HG02885 (cell line): ENCODE measurements around the gene ZNF628.

Experiments used
- ATAC-seq: cut with Tn5 transposase; IDR thresholded peaks from one replicate; pipeline ENCODE4 v1.9.1; 2021; ENCODE audit warnings: mild to moderate bottlenecking; ENCODE audit not compliant: unreplicated experiment, poor library complexity

Gene ZNF628

GRCh38 chr19:55464039-55464661, 12.3 kb upstream of the ZNF628 start:
- ATAC-seq: no peak

- ATAC-seq: no peak
Measured at GRCh38 chr19:55464662-55465054, 11.8 kb upstream of the ZNF628 start, which contains the start of gene C19orf85. Gene C19orf85 (minus strand): TSS chr19:55464751. CDS start chr19:55464554, 197 bp downstream.

GRCh38 chr19:55465460-55466240, 10.8 kb upstream of the ZNF628 start:
- ATAC-seq: no peak

GRCh38 chr19:55466241-55466614, 10.2 kb upstream of the ZNF628 start:
- ATAC-seq: no peak

- peak; percentile 73 for ATAC-seq
Measured at GRCh38 chr19:55467236-55468053, 9.0 kb upstream of the ZNF628 start.

- ATAC-seq: no peak
Measured at GRCh38 chr19:55468054-55468393, 8.4 kb upstream of the ZNF628 start.

- ATAC-seq: no peak
Measured at GRCh38 chr19:55471266-55471665, 5.2 kb upstream of the ZNF628 start.

- ATAC-seq: no peak
Measured at GRCh38 chr19:55472463-55472862, 4.0 kb upstream of the ZNF628 start.

GRCh38 chr19:55473225-55474012, 3.0 kb upstream of the ZNF628 start:
- ATAC-seq: no peak

- no peak for ATAC-seq
Measured at GRCh38 chr19:55474269-55475265, 1.9 kb upstream of the ZNF628 start.

- no peak for ATAC-seq
Measured at GRCh38 chr19:55477905-55478304, 1.5 kb downstream of the ZNF628 start.

GRCh38 chr19:55478364-55478763, 1.9 kb downstream of the ZNF628 start:
- no peak for ATAC-seq

GRCh38 chr19:55479045-55479444, 2.6 kb downstream of the ZNF628 start:
- ATAC-seq: no peak

GRCh38 chr19:55479451-55480230, 3.2 kb downstream of the ZNF628 start:
- ATAC-seq: no peak

GRCh38 chr19:55481148-55481793, 4.9 kb downstream of the ZNF628 start:
- no peak for ATAC-seq

GRCh38 chr19:55481794-55482155, 5.4 kb downstream of the ZNF628 start:
- ATAC-seq: no peak

GRCh38 chr19:55482156-55482961, 5.9 kb downstream of the ZNF628 start:
- no peak for ATAC-seq
